ENCODE data around the gene IVNS1ABP. TPM values are rescaled to one million over a fixed set of nuclear protein-coding genes. Genes with fewer than 3 reads are reported as not detected.
"Not testable (repeated sequence)": the region's sequence is repeated elsewhere in the genome, so short reads cannot be mapped to it uniquely, and the experiment has no call there.

IVNS1ABP gene
- total and polyA plus RNA-seq, 2 experiments from 2014 or later, result 74.4 to 116 TPM

DNA sequence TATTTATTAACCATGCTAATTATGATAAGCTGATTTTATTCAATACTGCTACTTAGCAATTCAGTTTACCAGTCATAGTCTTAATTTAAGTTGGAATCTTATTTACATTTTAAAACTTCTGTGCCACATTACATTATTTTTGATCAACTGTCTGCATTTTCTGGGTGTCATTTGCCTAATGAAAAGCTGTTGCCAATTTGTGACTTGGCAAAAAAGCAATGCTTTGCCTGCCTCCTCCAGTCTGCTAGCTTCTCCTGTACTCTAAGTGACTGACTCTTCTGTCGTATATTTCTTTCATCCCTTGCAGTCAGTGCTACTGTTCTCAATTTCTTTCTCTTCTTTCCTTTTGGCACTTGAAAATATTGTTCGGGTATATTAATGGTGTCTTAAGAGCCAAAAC is 5.6 kb upstream of the IVNS1ABP start:
- Histone ChIP-seq H3K4me1 (ENCODE audit: insufficient read depth) (peaks cover 9% of the 10 kb centered on the region), H3K79me2 (no peaks in the 10 kb centered on the region), H3K4me2 (no peak overlapping the region), H4K20me1 (ENCODE audit: insufficient read depth, poor library complexity, severe bottlenecking) (no peaks in the 10 kb centered on the region), H3K27me3 (no peaks in the 10 kb centered on the region), H3K27ac (no peak overlapping the region), H3K9me2 (replicated peaks; ENCODE audit: insufficient read depth) (no peaks in the 10 kb centered on the region), H3K9me3 (ENCODE audit: low read depth) (no peaks in the 10 kb centered on the region), H3K4me3 (no peak overlapping the region), H3K36me3 (replicated peaks; ENCODE audit: insufficient read depth, low read depth) (no peaks in the 10 kb centered on the region), H2AFZ (no peak overlapping the region)
- DNase-seq (ENCODE audit: low spot score), result no peak
- 88% methylated on average over 2 of the region's 2 CpGs for WGBS (ENCODE audit: low lambda C conversion rate, missing lambda C conversion rate)
- TF ChIP-seq EZH2 (IDR thresholded peaks at IDR 0.05; ENCODE audit: borderline replicate concordance), result no peak

DNA sequence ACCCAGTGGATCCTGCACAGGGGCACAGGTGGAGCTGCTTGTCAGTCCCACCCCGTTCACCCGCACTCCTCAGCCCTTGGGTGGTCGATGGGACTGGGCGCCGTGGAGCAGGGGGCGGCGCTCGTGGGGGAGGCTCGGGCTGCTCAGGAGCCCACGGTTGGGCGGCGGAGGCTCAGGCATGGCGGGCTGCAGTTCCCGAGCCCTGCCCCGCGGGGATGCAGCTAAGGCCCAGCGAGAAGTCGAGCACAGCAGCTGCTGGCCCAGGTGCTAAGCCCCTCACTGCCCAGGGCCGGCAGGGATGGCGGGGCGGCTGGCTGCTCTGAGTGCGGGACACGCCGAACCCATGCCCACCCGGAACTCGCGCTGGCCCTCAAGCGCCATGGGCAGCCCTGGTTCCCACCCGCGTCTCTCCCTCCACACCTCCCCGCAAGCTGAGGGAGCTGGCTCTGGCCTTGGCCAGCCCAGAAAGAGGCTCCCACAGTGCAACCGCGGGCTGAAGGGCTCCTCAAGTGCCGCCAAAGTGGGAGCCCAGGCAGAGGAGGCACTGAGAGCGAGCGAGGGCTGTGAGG is 4.7 kb upstream of the IVNS1ABP start:
- H4K20me1 ChIP-seq (ENCODE audit: insufficient read depth, poor library complexity, severe bottlenecking); DNase-seq (ENCODE audit: low spot score); H3K4me3 ChIP-seq; H3K36me3 ChIP-seq (replicated peaks; ENCODE audit: insufficient read depth, low read depth); H3K9me3 ChIP-seq (ENCODE audit: low read depth); H3K4me2 ChIP-seq; H3K27ac ChIP-seq; H3K27me3 ChIP-seq; H3K9me2 ChIP-seq (replicated peaks; ENCODE audit: insufficient read depth); H2AFZ ChIP-seq; H3K4me1 ChIP-seq (ENCODE audit: insufficient read depth); H3K79me2 ChIP-seq: not testable (repeated sequence)
- 96% methylated on average over 27 of the region's 36 CpGs for WGBS (ENCODE audit: low lambda C conversion rate, missing lambda C conversion rate)

DNA sequence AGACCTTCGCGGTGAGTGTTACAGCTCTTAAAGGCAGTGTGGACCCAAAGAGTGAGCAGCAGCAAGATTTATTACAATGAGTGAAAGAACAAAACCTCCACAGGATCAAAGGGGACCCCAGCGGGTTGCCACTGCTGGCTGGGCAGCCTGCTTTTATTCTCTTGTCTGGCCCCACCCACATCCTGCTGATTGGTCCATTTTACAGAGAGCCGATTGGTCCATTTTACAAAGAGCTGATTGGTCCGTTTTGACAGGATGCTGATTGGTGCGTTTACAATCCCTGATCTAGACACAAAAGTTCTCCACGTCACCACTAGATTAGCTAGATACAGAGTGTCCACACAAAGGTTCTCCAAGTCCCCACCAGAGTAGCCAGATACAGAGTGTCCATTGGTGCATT is 4.1 kb upstream of the IVNS1ABP start:
- H3K36me3 ChIP-seq (replicated peaks; ENCODE audit: insufficient read depth, low read depth); H2AFZ ChIP-seq; H3K4me3 ChIP-seq; H3K4me2 ChIP-seq; H3K9me3 ChIP-seq (ENCODE audit: low read depth); H3K27me3 ChIP-seq; H3K27ac ChIP-seq; H4K20me1 ChIP-seq (ENCODE audit: insufficient read depth, poor library complexity, severe bottlenecking); H3K79me2 ChIP-seq; DNase-seq (ENCODE audit: low spot score); H3K4me1 ChIP-seq (ENCODE audit: insufficient read depth); H3K9me2 ChIP-seq (replicated peaks; ENCODE audit: insufficient read depth): not testable (repeated sequence)
- 96% methylated on average over 7 of the region's 7 CpGs for whole genome bisulfite sequencing (ENCODE audit: low lambda C conversion rate, missing lambda C conversion rate)

DNA sequence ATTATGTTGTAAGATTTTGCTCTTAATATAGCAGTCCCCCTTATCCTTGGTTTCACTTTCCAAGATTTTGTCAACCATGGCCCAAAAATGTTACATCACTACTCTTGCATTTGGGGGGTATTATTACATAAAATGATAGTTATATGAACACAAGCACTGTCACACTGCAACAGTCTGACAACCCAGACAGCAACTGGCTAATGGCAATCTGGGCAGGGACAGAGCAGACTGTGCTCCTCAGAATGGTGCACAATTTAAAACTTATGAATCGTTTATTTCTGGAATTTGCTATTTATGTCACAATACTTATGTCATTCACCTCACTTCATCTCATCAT is 2.1 kb upstream of the IVNS1ABP start:
- Histone ChIP-seq H3K9me2 (replicated peaks; ENCODE audit: insufficient read depth) (no peaks in the 10 kb centered on the region), H3K36me3 (replicated peaks; ENCODE audit: insufficient read depth, low read depth) (no peaks in the 10 kb centered on the region), H3K9me3 (ENCODE audit: low read depth) (no peaks in the 10 kb centered on the region), H3K4me1 (ENCODE audit: insufficient read depth) (peaks cover 16% of the 10 kb centered on the region), H3K27ac (peak overlapping the region; percentile 99), H4K20me1 (ENCODE audit: insufficient read depth, poor library complexity, severe bottlenecking) (peaks cover 19% of the 10 kb centered on the region), H2AFZ (no peak overlapping the region), H3K79me2 (peaks cover 26% of the 10 kb centered on the region), H3K27me3 (no peaks in the 10 kb centered on the region), H3K4me2 (peak overlapping the region; percentile 75), H3K4me3 (no peak overlapping the region)
- DNase-seq (ENCODE audit: low spot score), result no peak
- 95% methylated on average over 1 of the region's 1 CpG for WGBS (ENCODE audit: low lambda C conversion rate, missing lambda C conversion rate)
- TF ChIP-seq EZH2phosphoT487 (IDR thresholded peaks at IDR 0.05; ENCODE audit: low read depth, severe bottlenecking, unreplicated experiment) (no peak), EZH2 (IDR thresholded peaks at IDR 0.05; ENCODE audit: borderline replicate concordance) (no peak)
- TF ChIP-seq, protein P1, sequence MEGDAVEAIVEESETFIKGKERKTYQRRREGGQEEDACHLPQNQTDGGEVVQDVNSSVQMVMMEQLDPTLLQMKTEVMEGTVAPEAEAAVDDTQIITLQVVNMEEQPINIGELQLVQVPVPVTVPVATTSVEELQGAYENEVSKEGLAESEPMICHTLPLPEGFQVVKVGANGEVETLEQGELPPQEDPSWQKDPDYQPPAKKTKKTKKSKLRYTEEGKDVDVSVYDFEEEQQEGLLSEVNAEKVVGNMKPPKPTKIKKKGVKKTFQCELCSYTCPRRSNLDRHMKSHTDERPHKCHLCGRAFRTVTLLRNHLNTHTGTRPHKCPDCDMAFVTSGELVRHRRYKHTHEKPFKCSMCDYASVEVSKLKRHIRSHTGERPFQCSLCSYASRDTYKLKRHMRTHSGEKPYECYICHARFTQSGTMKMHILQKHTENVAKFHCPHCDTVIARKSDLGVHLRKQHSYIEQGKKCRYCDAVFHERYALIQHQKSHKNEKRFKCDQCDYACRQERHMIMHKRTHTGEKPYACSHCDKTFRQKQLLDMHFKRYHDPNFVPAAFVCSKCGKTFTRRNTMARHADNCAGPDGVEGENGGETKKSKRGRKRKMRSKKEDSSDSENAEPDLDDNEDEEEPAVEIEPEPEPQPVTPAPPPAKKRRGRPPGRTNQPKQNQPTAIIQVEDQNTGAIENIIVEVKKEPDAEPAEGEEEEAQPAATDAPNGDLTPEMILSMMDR (IDR thresholded peaks at IDR 0.05; ENCODE audit: poor library complexity), result no peak

DNA sequence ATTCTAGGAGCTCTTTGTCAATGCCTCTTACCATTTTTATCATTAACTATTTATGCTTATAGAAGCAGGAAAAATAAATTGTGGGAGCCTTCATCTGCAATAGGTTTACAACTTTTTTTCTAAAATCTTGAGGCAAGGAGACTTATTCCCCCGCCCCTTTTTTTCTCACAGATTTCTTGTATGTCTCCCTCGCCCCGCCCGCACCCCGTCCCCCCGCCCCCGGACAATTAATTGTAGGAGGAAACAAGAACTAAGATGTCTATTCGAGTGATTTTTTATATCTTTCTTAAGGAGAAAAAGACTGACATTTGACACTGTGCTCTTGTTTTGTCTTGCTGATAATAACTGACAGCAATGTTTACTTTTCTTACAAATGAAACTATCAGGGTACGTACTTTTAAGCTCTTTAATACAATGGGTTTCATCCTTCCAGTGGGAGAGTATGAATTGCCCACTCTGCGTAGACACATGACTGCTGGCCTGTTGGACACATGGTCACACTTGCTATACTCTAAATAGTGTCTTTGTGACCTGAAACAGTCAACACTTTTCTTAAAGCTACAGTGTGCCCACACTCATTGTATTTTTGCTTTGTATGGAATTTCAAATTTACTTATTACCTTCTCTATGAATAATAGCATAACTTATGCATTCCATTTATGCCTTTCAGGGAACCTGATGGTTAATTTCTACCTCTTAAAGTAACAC is 1.5 kb upstream of the IVNS1ABP start:
- no peaks in the 10 kb centered on the region for H3K9me2 ChIP-seq (replicated peaks; ENCODE audit: insufficient read depth)
- TF ChIP-seq EZH2 (IDR thresholded peaks at IDR 0.05; ENCODE audit: borderline replicate concordance) (no peak), EZH2phosphoT487 (IDR thresholded peaks at IDR 0.05; ENCODE audit: low read depth, severe bottlenecking, unreplicated experiment) (no peak)
- TF ChIP-seq, protein P1 (IDR thresholded peaks at IDR 0.05; ENCODE audit: poor library complexity), result no peak
- H3K27ac ChIP-seq, result peak overlapping the region; percentile 99
- H4K20me1 ChIP-seq (ENCODE audit: insufficient read depth, poor library complexity, severe bottlenecking), result peaks cover 24% of the 10 kb centered on the region
- no peaks in the 10 kb centered on the region for H3K36me3 ChIP-seq (replicated peaks; ENCODE audit: insufficient read depth, low read depth)
- H2AFZ ChIP-seq, result peak overlapping the region; percentile 74
- peaks cover 31% of the 10 kb centered on the region for H3K79me2 ChIP-seq
- H3K4me3 ChIP-seq, result no peak overlapping the region
- peak overlapping the region; percentile 75 for H3K4me2 ChIP-seq
- no peaks in the 10 kb centered on the region for H3K27me3 ChIP-seq
- peaks cover 20% of the 10 kb centered on the region for H3K4me1 ChIP-seq (ENCODE audit: insufficient read depth)
- no peak for DNase-seq (ENCODE audit: low spot score)
- 64% methylated on average over 10 of the region's 10 CpGs for WGBS (ENCODE audit: low lambda C conversion rate, missing lambda C conversion rate)
- H3K9me3 ChIP-seq (ENCODE audit: low read depth), result no peaks in the 10 kb centered on the region

Data from hepatocyte (in vitro differentiated cells).